Measurements from ENCODE around the gene OR2B2.

- TF ChIP-seq, protein P1, sequence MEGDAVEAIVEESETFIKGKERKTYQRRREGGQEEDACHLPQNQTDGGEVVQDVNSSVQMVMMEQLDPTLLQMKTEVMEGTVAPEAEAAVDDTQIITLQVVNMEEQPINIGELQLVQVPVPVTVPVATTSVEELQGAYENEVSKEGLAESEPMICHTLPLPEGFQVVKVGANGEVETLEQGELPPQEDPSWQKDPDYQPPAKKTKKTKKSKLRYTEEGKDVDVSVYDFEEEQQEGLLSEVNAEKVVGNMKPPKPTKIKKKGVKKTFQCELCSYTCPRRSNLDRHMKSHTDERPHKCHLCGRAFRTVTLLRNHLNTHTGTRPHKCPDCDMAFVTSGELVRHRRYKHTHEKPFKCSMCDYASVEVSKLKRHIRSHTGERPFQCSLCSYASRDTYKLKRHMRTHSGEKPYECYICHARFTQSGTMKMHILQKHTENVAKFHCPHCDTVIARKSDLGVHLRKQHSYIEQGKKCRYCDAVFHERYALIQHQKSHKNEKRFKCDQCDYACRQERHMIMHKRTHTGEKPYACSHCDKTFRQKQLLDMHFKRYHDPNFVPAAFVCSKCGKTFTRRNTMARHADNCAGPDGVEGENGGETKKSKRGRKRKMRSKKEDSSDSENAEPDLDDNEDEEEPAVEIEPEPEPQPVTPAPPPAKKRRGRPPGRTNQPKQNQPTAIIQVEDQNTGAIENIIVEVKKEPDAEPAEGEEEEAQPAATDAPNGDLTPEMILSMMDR (conservative IDR thresholded peaks at IDR 0.05; ENCODE audit: low read depth, low read length): no peak
- TF ChIP-seq EZH2 (IDR thresholded peaks at IDR 0.05; ENCODE audit: borderline replicate concordance, low read depth, low read length, poor library complexity, severe bottlenecking): no peak
Observed at GRCh38 chr6:27888566-27888965, 23.6 kb downstream of the OR2B2 start.
